Measurements from ENCODE around the gene USH2A. TPM values are rescaled to one million over a fixed set of nuclear protein-coding genes. Genes with fewer than 3 reads are reported as not detected.
A peak's percentile ranks its signal among the peaks of the same experiment; 100 is the strongest.

USH2A gene
- total and polyA plus RNA-seq, 8 donors: 0.03 to 0.06 (median 0.04) TPM; not detected in 2

GRCh38 chr1:215970406-215970805 is 452.8 kb downstream of the USH2A start:
- DNase-seq: no peak
- no peak overlapping the region for H3K27ac ChIP-seq

DNA sequence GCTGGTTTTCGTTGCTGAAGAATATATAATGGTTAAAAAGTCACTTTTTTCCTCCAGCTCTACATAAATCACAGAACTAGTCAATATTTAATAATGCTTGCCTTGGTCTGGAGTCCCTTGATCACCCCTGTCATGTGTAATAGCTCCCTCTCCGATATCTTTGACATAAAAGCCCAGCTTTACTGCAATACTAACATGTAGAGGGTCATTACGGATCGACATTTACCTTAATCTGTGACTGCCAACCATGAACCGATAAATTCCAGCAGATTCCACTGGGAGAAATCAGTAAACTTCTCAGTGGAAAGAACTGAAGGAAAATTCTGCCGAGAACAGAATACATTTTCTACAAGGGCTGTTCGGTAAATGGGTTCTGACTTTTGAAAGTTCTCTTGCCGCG is 459.6 kb downstream of the USH2A start:
- Histone ChIP-seq H3K4me3 (no peak overlapping the region), H3K27me3 (no peaks in the 10 kb centered on the region), H3K36me3 (no peaks in the 10 kb centered on the region), H3K4me1 (no peaks in the 10 kb centered on the region), H3K9me3 (no peaks in the 10 kb centered on the region), H3K27ac (no peak overlapping the region)
- ATAC-seq (no peak), DNase-seq (no peak)
- TF ChIP-seq CTCF (IDR thresholded peaks at IDR 0.05): no peak
- intact Hi-C loops (cut with DNase I): no loop called here

More at GRCh38 chr1:215970406-215970805, 452.8 kb downstream of the USH2A start:
- ATAC-seq: no peak
- no peak for TF ChIP-seq CTCF (IDR thresholded peaks at IDR 0.05)
- Histone ChIP-seq H3K36me3 (no peaks in the 10 kb centered on the region), H3K4me3 (no peak overlapping the region), H3K4me1 (no peaks in the 10 kb centered on the region), H3K9me3 (no peaks in the 10 kb centered on the region), H3K27me3 (no peaks in the 10 kb centered on the region)
- intact Hi-C loops (cut with DNase I): no loop called here

- intact Hi-C loops (cut with DNase I): no loop called here
- no peak for DNase-seq
- no peak for TF ChIP-seq CTCF (IDR thresholded peaks at IDR 0.05)
- Histone ChIP-seq H3K36me3 (no peaks in the 10 kb centered on the region), H3K4me3 (no peak overlapping the region), H3K4me1 (no peaks in the 10 kb centered on the region), H3K27me3 (no peaks in the 10 kb centered on the region), H3K27ac (no peak overlapping the region), H3K9me3 (no peaks in the 10 kb centered on the region)
- ATAC-seq: no peak
Observed at GRCh38 chr1:215963040-215963439, 460.2 kb downstream of the USH2A start.

DNA sequence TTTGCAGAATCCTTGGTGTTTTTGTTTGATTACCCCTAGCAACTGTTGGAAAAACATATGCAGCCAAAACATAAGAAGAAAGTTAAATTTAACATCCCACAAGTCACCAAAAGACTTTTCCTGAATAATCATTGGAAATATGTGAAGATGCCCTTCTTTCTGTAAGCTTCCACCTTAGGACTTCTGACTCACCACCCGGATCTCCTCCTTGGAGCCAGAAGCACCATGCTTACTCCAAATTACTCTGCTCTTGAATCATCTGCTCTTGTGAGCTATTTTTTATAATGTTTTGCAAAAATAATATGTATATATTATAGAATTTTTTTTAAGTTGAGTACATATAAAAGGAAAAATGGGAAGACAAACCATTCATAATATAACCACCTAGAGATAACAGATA is 464.4 kb downstream of the USH2A start:
- DNase-seq (no peak), ATAC-seq (no peak)
- H3K27ac ChIP-seq: no peak overlapping the region
- H3K27me3 ChIP-seq: no peaks in the 10 kb centered on the region
- TF ChIP-seq CTCF (IDR thresholded peaks at IDR 0.05): no peak
- H3K36me3 ChIP-seq: no peaks in the 10 kb centered on the region
- H3K4me3 ChIP-seq: no peak overlapping the region
- intact Hi-C loops (cut with DNase I): no loop called here
- no peaks in the 10 kb centered on the region for H3K9me3 ChIP-seq
- no peaks in the 10 kb centered on the region for H3K4me1 ChIP-seq

DNA sequence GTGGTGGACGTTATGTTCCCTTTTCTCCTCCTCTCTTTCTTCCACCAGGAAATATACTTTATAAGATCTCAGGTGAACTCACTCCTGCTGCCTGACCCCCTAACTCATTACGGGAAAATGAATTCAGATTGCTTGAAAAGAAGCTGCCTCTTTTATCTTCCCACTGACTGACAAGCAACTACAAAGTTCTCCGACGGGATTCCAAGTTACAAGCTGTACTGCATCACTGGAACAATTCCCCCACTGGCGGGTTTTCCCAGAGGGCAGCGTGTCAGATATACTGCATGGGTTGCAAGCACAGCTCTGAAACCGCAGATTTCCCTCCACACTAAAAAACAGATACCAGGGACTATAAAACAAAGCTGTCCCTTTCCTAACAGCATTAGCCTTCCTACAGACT is 465.6 kb downstream of the USH2A start:
- DNase-seq (peak in 1 of 4 donors; percentile 21), ATAC-seq (no peak)
- no peak for TF ChIP-seq CTCF (IDR thresholded peaks at IDR 0.05)
- intact Hi-C loops (cut with DNase I): no loop called here
- H3K36me3 ChIP-seq: no peaks in the 10 kb centered on the region
- no peaks in the 10 kb centered on the region for H3K9me3 ChIP-seq
- no peaks in the 10 kb centered on the region for H3K27me3 ChIP-seq
- no peak overlapping the region for H3K4me3 ChIP-seq
- H3K27ac ChIP-seq: no peak overlapping the region
- no peaks in the 10 kb centered on the region for H3K4me1 ChIP-seq

Data from left lung (tissue), 10 donors.